Measurements from ENCODE around the gene RAG1. TPM values are rescaled to one million over a fixed set of nuclear protein-coding genes. Genes with fewer than 3 reads are reported as not detected.

Gene RAG1
- total and polyA plus RNA-seq, 4 donors, result 0.08 to 2.3 (median 0.63) TPM

GRCh38 chr11:36602135-36602534, 34.3 kb downstream of the RAG1 start:
- no peaks in the 10 kb centered on the region for H3K27me3 ChIP-seq (ENCODE audit: control insufficient read depth in 3 of 3, insufficient read depth in 3 of 3, low read length in 2 of 3)
- H3K4me1 ChIP-seq (ENCODE audit: control insufficient read depth in 5 of 5, insufficient read depth in 5 of 5, low read length in 5 of 5), result peaks cover 0 to 2% (median 0%) of the 10 kb centered on the region in 5 donors
- no peak overlapping the region for H3K4me3 ChIP-seq
- DNase-seq (no peak), ATAC-seq (ENCODE audit: insufficient read depth, low FRiP score) (no peak)
- TF ChIP-seq CTCF (IDR thresholded peaks at IDR 0.05; ENCODE audit: control extremely low read depth, extremely low read depth), result no peak
- H3K27ac ChIP-seq (ENCODE audit: low read depth in 1 of 2, low read length in 1 of 2), result no peak overlapping the region
- H3K9ac ChIP-seq (ENCODE audit: insufficient read depth in 1 of 2, low read length in 2 of 2), result no peak overlapping the region
- H3K9me3 ChIP-seq (ENCODE audit: control insufficient read depth in 4 of 4, insufficient read depth in 3 of 4, low read length in 3 of 4), result no peaks in the 10 kb centered on the region
- no peaks in the 10 kb centered on the region for H3K36me3 ChIP-seq (ENCODE audit: control insufficient read depth in 4 of 4, insufficient read depth in 4 of 4, low read length in 4 of 4)

GRCh38 chr11:36605221-36606216, 37.7 kb downstream of the RAG1 start:
- Histone ChIP-seq H3K4me1 (ENCODE audit: control insufficient read depth in 5 of 5, insufficient read depth in 5 of 5, low read length in 5 of 5) (peaks cover 0 to 4% (median 0%) of the 10 kb centered on the region in 5 donors), H3K27me3 (ENCODE audit: control insufficient read depth in 3 of 3, insufficient read depth in 3 of 3, low read length in 2 of 3) (no peaks in the 10 kb centered on the region), H3K36me3 (ENCODE audit: control insufficient read depth in 4 of 4, insufficient read depth in 4 of 4, low read length in 4 of 4) (no peaks in the 10 kb centered on the region), H3K9me3 (ENCODE audit: control insufficient read depth in 4 of 4, insufficient read depth in 3 of 4, low read length in 3 of 4) (no peaks in the 10 kb centered on the region), H3K9ac (ENCODE audit: insufficient read depth in 1 of 2, low read length in 2 of 2) (no peak overlapping the region), H3K4me3 (no peak overlapping the region), H3K27ac (ENCODE audit: low read depth in 1 of 2, low read length in 1 of 2) (no peak overlapping the region)
- ATAC-seq (ENCODE audit: insufficient read depth, low FRiP score) (no peak), DNase-seq (no peak)
- WGBS, 2 donors, result 74 to 80% methylated on average over 6 of the region's 6 CpGs
- no peak for TF ChIP-seq CTCF (IDR thresholded peaks at IDR 0.05; ENCODE audit: control extremely low read depth, extremely low read depth)

GRCh38 chr11:36608491-36609199, 40.8 kb downstream of the RAG1 start:
- TF ChIP-seq CTCF (IDR thresholded peaks at IDR 0.05; ENCODE audit: control extremely low read depth, extremely low read depth), result no peak
- no peak for ATAC-seq (ENCODE audit: insufficient read depth, low FRiP score)
- 77 to 83% methylated on average over 1 of the region's 1 CpG for whole genome bisulfite sequencing, 2 donors
- Histone ChIP-seq H3K27me3 (ENCODE audit: control insufficient read depth in 3 of 3, insufficient read depth in 3 of 3, low read length in 2 of 3) (no peaks in the 10 kb centered on the region), H3K4me1 (ENCODE audit: control insufficient read depth in 5 of 5, insufficient read depth in 5 of 5, low read length in 5 of 5) (peaks cover 0 to 3% (median 0%) of the 10 kb centered on the region in 5 donors), H3K36me3 (ENCODE audit: control insufficient read depth in 4 of 4, insufficient read depth in 4 of 4, low read length in 4 of 4) (peaks cover 0 to 4% (median 2%) of the 10 kb centered on the region in 4 donors), H3K9me3 (ENCODE audit: control insufficient read depth in 4 of 4, insufficient read depth in 3 of 4, low read length in 3 of 4) (no peaks in the 10 kb centered on the region), H3K9ac (ENCODE audit: insufficient read depth in 1 of 2, low read length in 2 of 2) (no peak overlapping the region), H3K4me3 (no peak overlapping the region), H3K27ac (ENCODE audit: low read depth in 1 of 2, low read length in 1 of 2) (no peak overlapping the region)
- DNase-seq, result no peak
